Fibroblast of lung (primary cell): ENCODE measurements around the gene SECISBP2L. TPM values are rescaled to one million over a fixed set of nuclear protein-coding genes. Genes with fewer than 3 reads are reported as not detected.

ENCODE experiments used
- DNase-seq, 2 donors: peaks; one replicate each; pipeline versions ENCODE4 v3.0.0 to v3.0.0-alpha.2; 2010; ENCODE audit warnings: low read depth in 2 of 2
- H2AFZ ChIP-seq: 2 replicates; pipeline ENCODE4 v1.5.1; 2012; ENCODE audit warnings: low read length, control low read depth, inconsistent platforms
- H3K27ac ChIP-seq: 2 replicates; pipeline ENCODE4 v1.5.1; 2011; ENCODE audit warnings: low read length, control low read depth; ENCODE audit not compliant: insufficient read depth
- H3K27me3 ChIP-seq: 2 replicates; pipeline ENCODE4 v1.5.1; 2011; ENCODE audit warnings: mild to moderate bottlenecking, low read length; ENCODE audit not compliant: control insufficient read depth, insufficient read depth
- H3K36me3 ChIP-seq: 2 replicates; pipeline ENCODE4 v1.5.1; 2011; ENCODE audit warnings: low read length; ENCODE audit not compliant: control insufficient read depth, insufficient read depth
- H3K4me1 ChIP-seq: 2 replicates; pipeline ENCODE4 v1.5.1; 2011; ENCODE audit warnings: low read length; ENCODE audit not compliant: control insufficient read depth, insufficient read depth; ENCODE audit errors: extremely low read depth
- H3K4me2 ChIP-seq: 2 replicates; pipeline ENCODE4 v1.5.1; 2011; ENCODE audit warnings: low read length, control low read depth; ENCODE audit not compliant: insufficient read depth; ENCODE audit errors: extremely low read depth
- H3K4me3 ChIP-seq, 4 experiments: fragments of 200-600 bp in 1 of 4; sonication (generic) in 1 of 4; replicated peaks in 1 of 4; 2 replicates each; pipeline ENCODE4 v1.5.1; 2011 to 2016; ENCODE audit warnings: low read length in 4 of 4, low read depth in 3 of 4, mild to moderate bottlenecking in 3 of 4, control low read depth in 2 of 4, inconsistent platforms in 1 of 4, mixed read lengths in 1 of 4; ENCODE audit not compliant: insufficient read depth in 1 of 4; ENCODE audit errors: control extremely low read depth in 1 of 4
- H3K79me2 ChIP-seq: 2 replicates; pipeline ENCODE4 v1.5.1; 2012; ENCODE audit warnings: mild to moderate bottlenecking, low read length, inconsistent platforms; ENCODE audit not compliant: control insufficient read depth, insufficient read depth
- H3K9ac ChIP-seq: 2 replicates; pipeline ENCODE4 v1.5.1; 2011; ENCODE audit warnings: mild to moderate bottlenecking, low read length, control low read depth; ENCODE audit not compliant: insufficient read depth
- H3K9me3 ChIP-seq: 2 replicates; pipeline ENCODE4 v1.5.1; 2012; ENCODE audit warnings: low read depth, low read length; ENCODE audit not compliant: control insufficient read depth, insufficient read depth
- H4K20me1 ChIP-seq: 2 replicates; pipeline ENCODE4 v1.5.1; 2011; ENCODE audit warnings: low read length; ENCODE audit not compliant: control insufficient read depth, insufficient read depth; ENCODE audit errors: extremely low read depth
- CTCF ChIP-seq, 2 donors: IDR thresholded peaks in 1 of 2; conservative IDR thresholded peaks in 1 of 2; 1 replicate in 1 of 2; 2 replicates in 1 of 2; pipeline ENCODE4 v1.5.1; 2011 to 2012; ENCODE audit warnings: low read length in 2 of 2, control low read depth in 1 of 2, inconsistent platforms in 1 of 2, low read depth in 1 of 2, mild to moderate bottlenecking in 1 of 2
- EZH2 ChIP-seq: IDR thresholded peaks from 2 replicates; pipeline ENCODE4 v1.5.1; 2012; ENCODE audit warnings: low read length, control low read depth, mild to moderate bottlenecking; ENCODE audit errors: missing control alignments
- polyA plus RNA-seq, 2 donors: library from polyadenylated mRNA; depleted of rRNA in 1 of 2; stranded (reverse) in 1 of 2; unstranded in 1 of 2; fragments of >200 nt; gene quantifications; 2 replicates each; pipeline ENCODE4 v1.2.1, GENCODE V29; 2011 to 2012; ENCODE audit warnings: missing spikeins in 1 of 2
- total RNA-seq: library from RNA; depleted of rRNA; stranded (reverse); fragments of >200 nt; gene quantifications from 2 replicates; pipeline ENCODE4 v1.2.1, GENCODE V29; 2014

Gene SECISBP2L
- total and polyA plus RNA-seq, 2 donors (not counting 1 experiment from before 2014, with no cell fraction given), result 25.7 to 44.3 TPM

GRCh38 chr15:48992096-48992495 is 54.1 kb downstream of the SECISBP2L start:
- H3K4me1 ChIP-seq, result no peaks in the 10 kb centered on the region
- peaks cover 7% of the 10 kb centered on the region for H3K36me3 ChIP-seq
- no peak overlapping the region for H3K9ac ChIP-seq
- DNase-seq, result no peak
- no peak overlapping the region for H3K27ac ChIP-seq
- H3K79me2 ChIP-seq, result no peaks in the 10 kb centered on the region
- H3K4me2 ChIP-seq, result no peak overlapping the region
- no peaks in the 10 kb centered on the region for H3K27me3 ChIP-seq
- no peak overlapping the region for H3K4me3 ChIP-seq
- no peak overlapping the region for H2AFZ ChIP-seq
- H4K20me1 ChIP-seq, result no peaks in the 10 kb centered on the region
- H3K9me3 ChIP-seq, result no peaks in the 10 kb centered on the region
- TF ChIP-seq CTCF (conservative IDR thresholded peaks at IDR 0.05 in 1 of 2, IDR thresholded peaks at IDR 0.05 in 1 of 2; ENCODE audit: low read depth in 1 of 2, low read length in 2 of 2) (no peak), EZH2 (no peak)

DNA sequence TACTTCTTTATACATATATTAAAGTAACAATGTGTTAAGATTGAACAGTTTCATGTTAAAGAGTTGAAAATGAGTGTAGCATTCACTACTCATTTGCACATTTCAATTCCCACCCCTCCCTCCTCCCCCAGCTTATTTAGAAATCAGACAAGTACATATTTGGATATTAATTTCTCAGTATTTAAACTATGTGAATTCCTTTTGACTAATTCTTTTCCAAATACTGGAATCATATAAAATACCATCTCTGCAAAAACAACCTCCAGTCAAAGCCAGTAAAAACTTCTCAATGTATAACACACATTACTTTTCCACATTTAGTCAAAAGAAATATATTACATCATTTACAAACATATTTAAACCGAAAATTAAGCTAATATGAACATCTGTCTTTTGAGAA is 57.1 kb downstream of the SECISBP2L start:
- Histone ChIP-seq H3K27me3 (no peaks in the 10 kb centered on the region), H3K9ac (no peak overlapping the region), H3K4me3 (no peak overlapping the region), H3K4me1 (no peaks in the 10 kb centered on the region), H3K27ac (no peak overlapping the region), H4K20me1 (no peaks in the 10 kb centered on the region), H2AFZ (no peak overlapping the region), H3K36me3 (peaks cover 2% of the 10 kb centered on the region), H3K79me2 (no peaks in the 10 kb centered on the region), H3K9me3 (no peaks in the 10 kb centered on the region), H3K4me2 (no peak overlapping the region)
- no peak for DNase-seq
- TF ChIP-seq CTCF (conservative IDR thresholded peaks at IDR 0.05 in 1 of 2, IDR thresholded peaks at IDR 0.05 in 1 of 2; ENCODE audit: low read depth in 1 of 2, low read length in 2 of 2) (no peak), EZH2 (no peak)

DNA sequence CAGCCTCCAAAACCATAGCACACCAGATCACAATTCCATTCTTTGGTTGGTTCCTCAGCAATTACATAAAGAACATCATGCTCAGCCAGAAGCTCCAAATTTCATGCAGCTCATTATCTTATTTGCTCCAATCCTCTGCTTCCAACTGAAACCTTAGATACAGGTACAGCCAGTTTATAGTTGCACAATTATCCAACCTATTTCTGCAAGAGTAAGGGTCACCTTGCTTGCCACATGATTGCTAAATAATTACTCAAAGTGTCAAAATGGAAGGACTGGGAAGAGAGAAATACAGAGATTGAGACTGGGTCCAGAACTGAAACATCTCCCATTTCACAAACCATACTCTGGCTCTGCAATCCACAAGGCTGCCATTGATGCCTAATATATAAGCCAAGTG is 59.1 kb downstream of the SECISBP2L start:
- peaks cover 2% of the 10 kb centered on the region for H3K36me3 ChIP-seq
- no peak overlapping the region for H3K27ac ChIP-seq
- H4K20me1 ChIP-seq, result no peaks in the 10 kb centered on the region
- H3K4me3 ChIP-seq, result no peak overlapping the region
- H3K4me2 ChIP-seq, result no peak overlapping the region
- no peaks in the 10 kb centered on the region for H3K79me2 ChIP-seq
- H2AFZ ChIP-seq, result no peak overlapping the region
- TF ChIP-seq CTCF (conservative IDR thresholded peaks at IDR 0.05 in 1 of 2, IDR thresholded peaks at IDR 0.05 in 1 of 2; ENCODE audit: low read depth in 1 of 2, low read length in 2 of 2), result no peak
- TF ChIP-seq EZH2, result no peak
- no peaks in the 10 kb centered on the region for H3K4me1 ChIP-seq
- no peak overlapping the region for H3K9ac ChIP-seq
- DNase-seq, result no peak
- no peaks in the 10 kb centered on the region for H3K27me3 ChIP-seq
- no peaks in the 10 kb centered on the region for H3K9me3 ChIP-seq
